Measurements from ENCODE around the gene CRIM1.

DNA sequence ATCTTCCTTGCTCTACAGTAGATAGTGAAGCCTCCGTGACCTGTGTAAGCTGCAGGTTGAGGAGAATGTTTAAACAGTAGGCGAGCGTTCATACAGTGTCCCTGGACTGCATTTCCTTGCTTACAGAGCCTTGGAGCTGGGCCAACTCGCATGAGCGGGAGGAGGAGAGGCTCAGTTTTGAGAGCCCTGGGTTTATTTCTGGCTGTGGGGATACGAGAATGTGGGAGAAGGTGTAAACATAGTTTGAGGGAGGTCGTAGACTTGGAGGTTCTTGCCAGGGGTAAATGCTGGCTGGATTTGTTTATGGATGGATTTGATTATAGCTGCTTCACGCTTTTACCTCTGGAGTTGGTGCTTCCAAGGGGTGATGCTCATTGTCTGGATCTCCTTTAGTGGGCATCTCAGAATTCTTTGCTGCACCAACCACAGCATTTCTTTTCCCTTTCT lies 20.8 kb downstream of the CRIM1 start:
- no peak for TF ChIP-seq EZH2phosphoT487 (IDR thresholded peaks at IDR 0.05; ENCODE audit: insufficient read depth, low read depth)
- TF ChIP-seq EZH2 (IDR thresholded peaks at IDR 0.05; ENCODE audit: insufficient read depth, poor library complexity, severe bottlenecking): no peak

All from GM23248 (cell line).